Cerebellar cortex (tissue), 1 donor: ENCODE data around the gene ZFAND5.

Experiments
- DNase-seq: peaks from one replicate; pipeline ENCODE4 v3.0.0-alpha.2; 2015; ENCODE audit warnings: low spot score

ZFAND5 gene

GRCh38 chr9:72322259-72322658, 42.7 kb downstream of the ZFAND5 start:
- DNase-seq: no peak

GRCh38 chr9:72315510-72316311, 49.3 kb downstream of the ZFAND5 start:
- DNase-seq: peak; percentile 45

DNA sequence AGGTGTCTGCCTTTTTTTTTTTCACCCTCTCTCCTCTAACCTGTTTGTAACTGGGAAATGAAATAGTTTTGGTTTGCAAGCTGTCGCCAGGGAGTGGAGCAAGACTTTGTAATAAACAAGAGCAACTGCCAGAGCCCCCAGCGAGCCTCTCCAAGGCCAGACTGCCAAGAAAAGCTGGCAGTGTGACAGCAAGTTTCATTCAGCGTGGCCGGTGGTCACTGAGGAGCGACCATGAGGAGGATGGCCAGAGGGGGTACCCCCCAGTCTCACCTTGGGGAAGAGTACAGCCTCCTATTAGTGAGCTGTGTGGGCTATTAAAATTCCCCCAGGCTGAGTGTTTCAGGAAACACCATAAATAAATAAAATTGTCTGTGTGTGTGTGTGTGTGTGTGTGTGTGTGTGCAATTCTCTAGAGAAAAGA, 49.9 kb downstream of the ZFAND5 start:
- DNase-seq: peak; percentile 63

DNA sequence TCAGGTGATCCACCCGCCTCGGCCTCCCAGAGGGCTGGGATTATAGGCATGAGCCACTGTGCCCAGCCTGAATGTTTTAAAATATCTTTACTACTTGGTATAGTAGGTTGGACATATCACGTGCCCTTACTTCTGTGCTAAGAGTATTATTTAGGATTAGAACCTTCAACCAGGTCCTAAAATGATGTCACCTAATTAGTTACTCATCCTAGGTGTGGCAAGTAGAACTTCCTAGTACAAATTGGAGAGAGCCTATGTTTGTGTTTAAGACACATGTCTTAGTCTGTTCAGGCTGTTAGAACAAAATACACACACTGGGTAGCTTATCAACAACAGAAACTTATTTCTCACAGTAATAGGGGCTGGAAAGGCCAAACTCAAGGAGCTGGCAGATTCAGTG, 51.5 kb downstream of the ZFAND5 start:
- no peak for DNase-seq

DNA sequence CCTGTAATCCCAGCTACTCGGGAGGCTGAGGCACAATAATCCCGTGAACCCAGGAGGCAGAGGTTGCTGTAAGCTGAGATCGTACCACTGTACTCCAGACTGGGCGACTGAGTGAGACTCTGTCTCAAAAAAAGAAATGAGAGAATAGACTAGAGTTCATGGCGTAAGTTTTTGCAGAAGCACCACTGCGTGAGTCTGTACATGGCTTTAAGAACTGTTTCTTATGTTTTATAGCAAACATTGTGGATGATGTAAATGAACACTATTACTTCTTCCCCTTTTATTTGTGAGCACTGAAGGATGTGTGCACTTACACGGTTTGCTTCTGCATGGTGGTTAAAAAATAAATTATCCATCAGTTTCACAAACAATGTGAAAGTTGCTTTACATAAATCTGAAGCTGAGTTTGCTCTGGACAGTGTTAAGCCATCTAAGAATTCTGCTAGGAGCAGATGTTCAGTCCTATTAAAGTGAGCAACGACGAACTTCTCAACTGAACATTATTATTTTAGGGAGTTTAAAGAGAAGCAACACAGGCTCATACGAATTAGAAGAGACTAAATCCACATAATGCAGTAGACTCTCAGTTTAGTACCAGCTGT, 52.5 kb downstream of the ZFAND5 start:
- no peak for DNase-seq

- no peak for DNase-seq
Measured at GRCh38 chr9:72309364-72310133, 55.5 kb downstream of the ZFAND5 start.

DNA sequence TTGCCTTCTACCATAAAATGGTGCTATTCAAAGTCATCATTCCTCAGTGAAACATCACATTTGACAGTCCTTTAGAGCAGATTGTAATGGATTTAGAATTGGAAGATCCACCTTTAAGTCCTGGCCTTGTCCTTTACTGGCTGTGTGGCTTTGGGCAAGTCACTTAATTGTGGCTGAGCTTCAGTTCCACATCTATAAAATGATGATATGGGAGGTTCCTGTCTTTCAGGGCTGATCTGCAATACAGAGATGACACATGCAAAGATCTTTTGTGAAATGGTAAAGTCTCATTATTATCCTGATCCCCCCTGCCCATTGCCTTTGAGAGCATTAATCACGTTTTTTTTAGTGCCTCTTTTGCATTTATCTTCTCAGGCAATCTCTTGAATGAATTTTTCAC, 58.2 kb downstream of the ZFAND5 start:
- no peak for DNase-seq

DNA sequence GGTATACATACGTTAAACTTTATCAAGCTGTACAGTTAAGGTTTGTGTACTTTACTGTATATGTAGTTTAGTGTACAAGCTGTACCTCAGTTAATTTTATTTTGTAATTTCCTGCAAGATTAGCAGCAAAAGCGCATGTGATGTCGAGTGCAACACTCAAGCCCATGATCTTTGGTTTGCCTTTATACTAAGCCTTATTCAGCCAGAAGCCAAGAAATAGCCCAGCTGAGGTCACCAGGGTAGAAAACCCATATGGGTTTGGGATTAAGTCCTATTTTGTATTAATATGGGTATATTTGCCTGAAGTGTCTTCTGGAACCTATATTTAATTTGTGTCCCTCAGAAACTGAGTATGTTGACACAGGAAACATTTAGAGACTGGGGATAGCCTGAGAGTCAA, 59.3 kb downstream of the ZFAND5 start:
- DNase-seq: no peak

- no peak for DNase-seq
Measured at GRCh38 chr9:72305102-72305546, 59.9 kb downstream of the ZFAND5 start.

GRCh38 chr9:72304538-72304937, 60.5 kb downstream of the ZFAND5 start:
- DNase-seq: no peak
